HUES48 (cell line): ENCODE measurements around the gene SECISBP2.
"Not testable (repeated sequence)": the region's sequence is repeated elsewhere in the genome, so short reads cannot be mapped to it uniquely, and the experiment has no call there.

Experiments
- H3K27ac ChIP-seq: one replicate; pipeline ENCODE4 v1.7.0; 2013; ENCODE audit warnings: low read depth, low read length, inconsistent platforms
- H3K27me3 ChIP-seq: 2 replicates; pipeline ENCODE4 v1.6.1; 2013; ENCODE audit warnings: mild to moderate bottlenecking, low read length; ENCODE audit not compliant: control insufficient read depth, insufficient read depth
- H3K36me3 ChIP-seq: 2 replicates; pipeline ENCODE4 v1.6.1; 2013; ENCODE audit warnings: low read length; ENCODE audit not compliant: control insufficient read depth, insufficient read depth
- H3K4me1 ChIP-seq: 2 replicates; pipeline ENCODE4 v1.6.1; 2013; ENCODE audit warnings: mild to moderate bottlenecking, low read length; ENCODE audit not compliant: control insufficient read depth, insufficient read depth
- H3K4me3 ChIP-seq: 2 replicates; pipeline ENCODE4 v1.5.1; 2013; ENCODE audit warnings: mild to moderate bottlenecking, low read depth, low read length
- H3K9ac ChIP-seq: 2 replicates; pipeline ENCODE4 v1.6.1; 2013; ENCODE audit warnings: mild to moderate bottlenecking, low read depth, low read length, moderate library complexity
- H3K9me3 ChIP-seq: 2 replicates; pipeline ENCODE4 v1.6.1; 2013; ENCODE audit warnings: low read length; ENCODE audit not compliant: control insufficient read depth, insufficient read depth

The SECISBP2 gene

DNA sequence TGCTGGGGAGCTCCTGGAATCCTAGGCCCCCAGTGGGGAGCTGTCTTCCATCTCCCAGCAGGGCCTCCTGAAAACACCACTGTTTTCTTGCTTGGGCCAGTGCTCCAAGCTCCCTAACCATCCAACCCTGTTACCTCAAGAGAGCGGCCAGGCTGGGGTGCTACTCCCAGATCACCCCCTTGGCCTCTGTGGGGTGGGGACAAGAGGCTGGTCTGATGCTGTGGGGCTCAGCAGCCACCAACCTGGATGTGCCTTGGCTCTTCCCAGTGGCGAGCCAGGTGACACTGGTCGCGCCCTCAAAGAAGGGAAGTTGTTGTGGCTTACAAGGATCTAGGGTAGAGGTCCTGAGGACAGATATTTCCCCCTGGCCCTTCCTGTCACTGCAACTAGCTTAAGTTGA lies 49.0 kb downstream of the SECISBP2 start:
- Histone ChIP-seq H3K27ac (no peak overlapping the region), H3K4me1 (no peaks in the 10 kb centered on the region), H3K36me3 (peaks cover 4% of the 10 kb centered on the region), H3K9me3 (no peaks in the 10 kb centered on the region), H3K4me3 (no peak overlapping the region), H3K27me3 (no peaks in the 10 kb centered on the region), H3K9ac (no peak overlapping the region)

DNA sequence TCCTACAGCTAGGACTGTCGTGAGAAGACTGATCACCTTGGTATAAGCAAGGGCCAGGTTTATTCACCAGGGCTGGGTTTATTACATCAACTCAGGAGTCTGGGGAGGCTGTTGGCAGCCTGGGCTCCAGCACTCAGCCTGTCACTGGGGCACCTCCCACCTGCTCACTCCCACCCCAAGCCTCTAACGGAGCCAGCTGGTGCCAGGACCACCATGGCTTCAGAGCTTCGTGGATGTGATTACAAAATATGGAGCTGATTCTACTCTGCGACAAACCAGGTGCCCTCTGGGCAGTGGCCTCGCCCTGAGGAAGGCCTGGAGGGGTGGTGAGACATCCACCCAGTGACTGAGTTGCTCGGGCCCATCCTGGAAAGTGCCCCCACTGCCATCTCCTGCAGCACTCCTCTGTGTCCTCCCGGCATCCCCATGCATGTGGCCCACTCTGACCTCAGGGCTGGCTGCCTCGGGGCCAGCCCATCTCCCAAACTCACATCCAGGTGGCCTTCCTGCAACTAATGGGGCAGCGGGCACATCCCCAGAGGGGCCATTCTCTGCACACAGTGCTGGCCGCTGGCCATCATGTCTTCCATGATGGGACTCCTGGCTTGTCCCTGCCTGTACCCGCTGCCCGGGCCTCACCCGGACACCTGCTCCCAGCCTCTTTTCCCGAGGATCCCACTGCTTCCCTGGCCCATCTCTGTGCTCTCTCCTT lies 49.6 kb downstream of the SECISBP2 start:
- Histone ChIP-seq H3K4me1 (no peaks in the 10 kb centered on the region), H3K36me3 (no peaks in the 10 kb centered on the region), H3K4me3 (no peak overlapping the region), H3K9me3 (no peaks in the 10 kb centered on the region), H3K9ac (no peak overlapping the region), H3K27me3 (no peaks in the 10 kb centered on the region), H3K27ac (no peak overlapping the region)

DNA sequence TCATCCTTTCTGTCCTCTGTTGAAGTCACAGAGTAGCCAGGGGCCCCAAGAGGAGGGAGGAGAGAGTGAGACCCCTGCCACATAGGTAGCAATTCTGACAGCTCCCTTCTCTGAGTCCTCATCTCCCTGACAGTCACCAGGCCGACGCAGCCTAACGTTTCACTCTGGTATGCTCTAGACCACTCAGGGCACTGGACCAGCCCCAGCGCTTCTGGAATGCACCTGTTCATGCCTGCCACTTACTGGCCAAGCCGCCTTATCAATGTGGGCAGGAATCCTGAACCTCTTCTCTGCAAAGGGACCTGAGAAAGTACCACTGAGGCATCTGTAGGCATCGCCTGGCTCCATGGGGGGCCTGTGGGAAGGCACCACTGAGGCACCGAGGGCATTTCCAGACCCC lies 50.2 kb downstream of the SECISBP2 start:
- H3K4me1 ChIP-seq, result no peaks in the 10 kb centered on the region
- H3K9me3 ChIP-seq, result no peaks in the 10 kb centered on the region
- no peaks in the 10 kb centered on the region for H3K36me3 ChIP-seq
- H3K27me3 ChIP-seq, result no peaks in the 10 kb centered on the region
- H3K27ac ChIP-seq, result no peak overlapping the region
- H3K9ac ChIP-seq, result no peak overlapping the region
- no peak overlapping the region for H3K4me3 ChIP-seq

DNA sequence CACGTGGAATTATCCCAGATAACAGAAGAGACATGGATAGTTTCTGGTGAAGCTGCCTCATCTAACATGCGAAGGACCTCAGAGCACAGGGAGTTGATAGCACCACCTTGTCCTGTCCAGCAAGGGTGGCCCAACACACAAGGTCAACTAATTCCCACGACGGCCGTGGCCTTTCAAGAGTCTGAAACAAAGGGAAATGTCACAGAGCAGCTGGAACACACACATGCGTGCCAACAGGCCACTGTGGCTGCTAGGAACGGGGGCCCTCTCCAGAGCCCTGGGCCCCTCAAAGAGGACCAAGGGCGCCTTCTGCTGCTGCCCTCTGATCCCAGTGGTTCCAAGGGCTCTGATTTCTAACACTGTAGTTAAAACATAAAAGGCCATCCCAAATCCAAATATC lies 50.7 kb downstream of the SECISBP2 start:
- Histone ChIP-seq H3K27ac (no peak overlapping the region), H3K9ac (no peak overlapping the region), H3K4me1 (no peaks in the 10 kb centered on the region), H3K36me3 (no peaks in the 10 kb centered on the region), H3K27me3 (no peaks in the 10 kb centered on the region), H3K9me3 (no peaks in the 10 kb centered on the region), H3K4me3 (no peak overlapping the region)

DNA sequence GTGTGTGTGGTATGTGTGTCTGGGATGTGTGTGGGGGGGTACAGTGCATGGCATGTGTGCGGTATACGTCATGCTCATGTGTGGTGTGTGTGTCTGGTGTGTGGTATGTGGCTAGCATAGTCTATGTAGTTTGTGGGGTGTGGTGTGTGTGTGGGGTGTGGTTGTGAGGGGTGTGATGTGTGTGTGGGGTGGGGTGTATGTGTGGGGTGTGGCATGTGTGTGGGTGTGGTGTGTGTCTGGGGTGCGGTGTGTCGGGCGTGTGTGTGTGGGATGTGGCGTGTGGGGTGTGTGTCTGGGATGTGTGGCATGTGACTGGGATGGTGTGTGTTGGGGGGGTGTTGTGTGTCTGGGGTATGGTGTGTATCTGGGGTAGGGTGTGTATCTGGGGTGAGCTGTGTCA lies 52.3 kb downstream of the SECISBP2 start:
- H3K4me1 ChIP-seq, result no peaks in the 10 kb centered on the region
- no peak overlapping the region for H3K4me3 ChIP-seq
- H3K9ac ChIP-seq, result no peak overlapping the region
- H3K9me3 ChIP-seq, result no peaks in the 10 kb centered on the region
- no peak overlapping the region for H3K27ac ChIP-seq
- no peaks in the 10 kb centered on the region for H3K27me3 ChIP-seq
- no peaks in the 10 kb centered on the region for H3K36me3 ChIP-seq

DNA sequence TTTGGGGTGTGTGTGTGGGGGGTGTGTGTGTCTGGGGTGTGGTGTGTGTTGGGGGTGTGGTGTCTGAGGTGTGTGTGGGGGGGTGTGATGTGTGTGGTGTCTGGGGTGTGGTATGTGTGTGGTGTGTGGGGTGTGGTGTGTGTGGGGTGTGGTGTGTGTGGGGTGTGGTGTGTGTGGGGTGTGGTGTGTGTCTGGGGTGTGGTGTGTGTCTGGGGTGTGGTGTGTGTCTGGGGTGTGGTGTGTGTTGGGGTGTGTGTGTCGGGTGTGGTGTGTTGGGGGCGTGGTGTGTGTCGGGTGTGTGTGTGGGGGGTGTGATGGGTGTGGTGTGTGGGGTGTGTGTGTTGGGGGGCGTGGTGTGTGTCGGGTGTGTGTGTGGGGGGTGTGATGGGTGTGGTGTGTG lies 53.5 kb downstream of the SECISBP2 start:
- H3K9ac ChIP-seq, H3K4me1 ChIP-seq, H3K27ac ChIP-seq, H3K4me3 ChIP-seq, H3K36me3 ChIP-seq, H3K9me3 ChIP-seq, H3K27me3 ChIP-seq: not testable (repeated sequence)

DNA sequence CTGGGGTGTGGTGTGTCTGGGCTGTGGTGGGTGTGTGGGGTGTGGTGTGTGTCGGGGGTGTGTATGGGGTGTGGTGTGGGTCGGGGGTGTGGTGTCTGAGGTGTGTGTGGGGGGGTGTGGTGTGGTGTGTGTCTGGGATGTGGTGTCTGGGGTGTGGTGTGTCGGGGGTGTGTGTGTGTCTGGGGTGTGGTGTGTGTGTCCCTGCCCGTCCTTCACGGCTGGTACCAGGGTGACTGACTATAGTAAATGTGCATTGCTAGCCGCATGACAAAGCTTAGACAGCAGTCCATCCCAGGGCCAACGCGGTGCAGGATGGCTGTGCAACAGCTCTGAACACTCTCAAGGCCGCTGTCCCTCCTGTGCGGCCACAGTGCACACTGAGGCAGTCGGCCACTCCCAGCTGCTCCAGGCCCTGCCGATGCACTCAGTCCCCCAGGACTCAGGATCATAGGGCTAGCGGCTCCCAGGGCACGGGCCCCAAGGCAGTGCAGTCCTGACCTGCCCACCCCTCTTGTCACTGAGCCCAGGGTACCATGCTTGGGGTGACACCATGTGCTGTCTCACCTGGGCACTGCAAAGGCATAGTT lies 54.0 kb downstream of the SECISBP2 start:
- H3K27me3 ChIP-seq, result no peaks in the 10 kb centered on the region
- no peak overlapping the region for H3K9ac ChIP-seq
- no peak overlapping the region for H3K27ac ChIP-seq
- H3K4me1 ChIP-seq, result no peaks in the 10 kb centered on the region
- H3K4me3 ChIP-seq, result no peak overlapping the region
- H3K36me3 ChIP-seq, result peaks cover 9% of the 10 kb centered on the region
- no peaks in the 10 kb centered on the region for H3K9me3 ChIP-seq

DNA sequence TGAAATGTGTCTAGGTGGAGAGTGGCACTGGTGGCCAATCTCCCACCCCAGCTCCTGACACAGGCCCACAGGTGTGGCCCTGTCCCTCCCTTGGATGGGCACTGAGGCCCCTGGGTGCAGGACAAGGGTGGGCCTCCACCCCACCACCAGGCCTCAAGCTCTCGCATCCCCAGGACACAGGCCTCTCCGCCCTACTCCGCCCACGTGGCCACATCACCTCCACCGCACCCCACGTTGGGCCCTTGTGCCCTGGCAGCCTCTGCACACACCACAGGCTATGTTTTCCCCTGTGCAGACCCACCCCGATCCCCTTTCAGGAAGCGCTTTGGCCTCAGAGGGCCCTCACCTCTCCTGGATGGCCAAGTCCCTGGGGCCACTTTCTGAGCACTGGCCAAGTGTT lies 54.7 kb downstream of the SECISBP2 start:
- H3K27ac ChIP-seq, result no peak overlapping the region
- no peaks in the 10 kb centered on the region for H3K4me1 ChIP-seq
- peaks cover 15% of the 10 kb centered on the region for H3K36me3 ChIP-seq
- no peaks in the 10 kb centered on the region for H3K27me3 ChIP-seq
- H3K4me3 ChIP-seq, result no peak overlapping the region
- no peaks in the 10 kb centered on the region for H3K9me3 ChIP-seq
- no peak overlapping the region for H3K9ac ChIP-seq

DNA sequence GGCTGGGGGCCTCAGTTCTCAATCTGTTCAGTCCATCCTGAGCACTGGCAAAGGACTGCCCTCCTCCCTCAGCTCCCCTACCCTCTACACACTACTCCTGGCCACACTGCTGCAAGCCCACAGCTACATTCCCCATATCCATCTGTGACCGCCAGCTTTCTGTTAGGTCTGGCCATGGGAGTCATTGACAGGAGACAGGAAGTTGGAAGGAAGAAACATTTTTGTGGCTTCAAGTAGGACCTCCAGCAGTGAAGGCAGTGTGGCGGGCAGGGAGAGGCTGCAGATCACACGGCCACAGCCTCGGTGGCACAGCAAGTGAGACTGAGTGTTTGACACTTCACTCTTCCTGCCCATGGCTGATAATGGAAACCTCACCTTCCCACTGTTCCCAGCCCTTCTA lies 55.9 kb downstream of the SECISBP2 start:
- no peak overlapping the region for H3K27ac ChIP-seq
- no peak overlapping the region for H3K4me3 ChIP-seq
- no peak overlapping the region for H3K9ac ChIP-seq
- peaks cover 26% of the 10 kb centered on the region for H3K36me3 ChIP-seq
- no peaks in the 10 kb centered on the region for H3K27me3 ChIP-seq
- no peaks in the 10 kb centered on the region for H3K4me1 ChIP-seq
- H3K9me3 ChIP-seq, result no peaks in the 10 kb centered on the region

DNA sequence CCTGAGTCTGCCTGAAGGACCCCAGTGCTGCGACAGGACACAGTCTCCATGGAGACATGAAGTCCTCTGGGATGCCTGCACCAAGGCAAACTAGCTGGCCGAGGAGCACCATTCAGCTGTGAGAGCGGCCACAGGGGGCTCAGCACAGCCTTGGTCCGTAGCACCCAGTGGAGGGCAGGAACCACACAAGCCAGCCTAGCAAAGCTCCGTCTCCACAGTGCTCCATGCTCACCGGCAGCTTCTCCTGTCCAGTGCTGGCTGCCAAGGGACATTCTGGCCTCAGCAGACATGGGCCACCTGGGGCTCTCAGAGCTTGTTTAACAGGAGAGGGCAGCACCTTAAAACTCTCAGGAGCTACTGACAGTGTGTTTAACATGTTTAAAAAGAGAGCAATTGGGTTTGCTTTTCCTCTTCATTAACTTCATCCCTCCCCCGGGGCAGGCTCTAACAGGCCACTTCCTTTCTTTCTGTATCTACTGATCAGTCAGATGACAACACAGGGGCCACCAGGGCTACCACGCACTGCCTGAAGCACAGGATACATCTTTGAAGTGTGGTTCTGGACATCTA lies 57.0 kb downstream of the SECISBP2 start:
- Histone ChIP-seq H3K9me3 (no peaks in the 10 kb centered on the region), H3K4me1 (no peaks in the 10 kb centered on the region), H3K27ac (no peak overlapping the region), H3K27me3 (no peaks in the 10 kb centered on the region), H3K4me3 (no peak overlapping the region), H3K9ac (no peak overlapping the region), H3K36me3 (peaks cover 33% of the 10 kb centered on the region)

DNA sequence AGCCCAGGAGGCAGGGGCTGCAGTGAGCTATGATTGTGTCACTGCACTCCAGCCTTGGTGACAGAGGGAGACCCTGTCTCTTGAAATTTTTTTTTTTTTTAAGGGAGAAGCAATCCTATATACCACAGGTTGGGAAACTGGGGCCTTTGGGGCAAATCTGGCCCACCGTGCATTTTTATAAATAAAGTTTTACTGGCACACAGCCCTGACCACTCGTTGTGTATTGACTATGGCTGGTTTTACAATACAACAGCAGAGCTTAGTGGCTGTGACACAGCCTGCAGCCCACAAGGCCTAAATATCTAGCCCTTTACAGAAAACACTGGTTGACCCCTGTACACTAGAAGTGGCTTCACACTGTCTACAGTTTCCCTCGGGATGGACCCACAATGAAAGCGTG lies 58.0 kb downstream of the SECISBP2 start:
- H3K36me3 ChIP-seq, result peaks cover 41% of the 10 kb centered on the region
- H3K27ac ChIP-seq, result no peak overlapping the region
- no peaks in the 10 kb centered on the region for H3K9me3 ChIP-seq
- no peaks in the 10 kb centered on the region for H3K27me3 ChIP-seq
- no peaks in the 10 kb centered on the region for H3K4me1 ChIP-seq
- H3K9ac ChIP-seq, result no peak overlapping the region
- no peak overlapping the region for H3K4me3 ChIP-seq
